GM21515 (cell line): Measurements from ENCODE around the gene ARHGEF1.

Experiments used
- ATAC-seq: cut with Tn5 transposase; IDR thresholded peaks from one replicate; pipeline ENCODE4 v1.9.1; 2021; ENCODE audit not compliant: unreplicated experiment

The ARHGEF1 gene, protein sequence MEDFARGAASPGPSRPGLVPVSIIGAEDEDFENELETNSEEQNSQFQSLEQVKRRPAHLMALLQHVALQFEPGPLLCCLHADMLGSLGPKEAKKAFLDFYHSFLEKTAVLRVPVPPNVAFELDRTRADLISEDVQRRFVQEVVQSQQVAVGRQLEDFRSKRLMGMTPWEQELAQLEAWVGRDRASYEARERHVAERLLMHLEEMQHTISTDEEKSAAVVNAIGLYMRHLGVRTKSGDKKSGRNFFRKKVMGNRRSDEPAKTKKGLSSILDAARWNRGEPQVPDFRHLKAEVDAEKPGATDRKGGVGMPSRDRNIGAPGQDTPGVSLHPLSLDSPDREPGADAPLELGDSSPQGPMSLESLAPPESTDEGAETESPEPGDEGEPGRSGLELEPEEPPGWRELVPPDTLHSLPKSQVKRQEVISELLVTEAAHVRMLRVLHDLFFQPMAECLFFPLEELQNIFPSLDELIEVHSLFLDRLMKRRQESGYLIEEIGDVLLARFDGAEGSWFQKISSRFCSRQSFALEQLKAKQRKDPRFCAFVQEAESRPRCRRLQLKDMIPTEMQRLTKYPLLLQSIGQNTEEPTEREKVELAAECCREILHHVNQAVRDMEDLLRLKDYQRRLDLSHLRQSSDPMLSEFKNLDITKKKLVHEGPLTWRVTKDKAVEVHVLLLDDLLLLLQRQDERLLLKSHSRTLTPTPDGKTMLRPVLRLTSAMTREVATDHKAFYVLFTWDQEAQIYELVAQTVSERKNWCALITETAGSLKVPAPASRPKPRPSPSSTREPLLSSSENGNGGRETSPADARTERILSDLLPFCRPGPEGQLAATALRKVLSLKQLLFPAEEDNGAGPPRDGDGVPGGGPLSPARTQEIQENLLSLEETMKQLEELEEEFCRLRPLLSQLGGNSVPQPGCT

DNA sequence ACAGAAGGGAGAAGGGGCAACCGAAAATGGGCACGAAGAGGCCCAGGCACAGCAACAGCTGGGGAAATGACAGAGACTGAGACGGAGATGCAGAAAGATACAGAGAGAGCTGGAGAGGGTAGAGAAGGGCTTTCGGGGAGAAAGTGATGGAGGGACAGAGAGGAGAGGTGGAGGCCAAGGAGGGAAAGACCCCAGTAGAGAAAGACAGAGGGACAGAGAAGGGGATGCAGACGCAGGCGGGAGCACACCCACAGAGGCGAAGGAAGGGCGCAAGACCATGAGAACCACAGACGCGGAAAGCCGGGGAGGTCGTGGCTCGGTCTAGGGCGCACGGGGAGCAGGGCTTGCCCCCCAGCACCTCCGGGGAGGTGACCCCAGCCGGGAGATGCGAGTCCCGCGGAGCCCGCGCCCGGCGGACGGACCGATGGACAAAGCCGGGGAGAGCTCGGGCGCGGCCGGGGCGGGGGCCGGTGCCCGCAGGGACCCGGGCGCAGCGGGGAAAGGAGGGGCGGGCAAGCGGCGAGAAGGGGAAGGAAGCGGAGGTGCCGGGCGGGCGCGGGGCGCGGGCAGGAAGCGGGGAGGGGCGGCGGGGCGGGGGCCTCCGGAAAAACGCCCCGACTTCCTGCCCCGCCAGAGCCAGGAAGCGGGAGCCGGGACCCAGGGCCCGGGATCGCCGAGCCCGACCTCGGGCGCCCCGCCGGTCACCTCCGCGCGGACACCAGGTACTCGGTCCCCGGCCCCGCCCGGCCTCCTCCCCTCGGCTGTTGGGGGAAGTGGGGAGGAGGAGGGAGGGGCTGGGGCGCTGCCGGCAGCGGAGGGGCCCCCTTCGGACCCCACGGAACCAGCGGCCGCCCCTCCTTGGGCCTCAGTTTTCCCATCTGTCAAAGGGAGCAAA, at the start of gene ARHGEF1:
TSS of gene ARHGEF1 (plus strand) at position 617 of the 895 bp plus-strand sequence. CDS start 4,899 bp downstream, outside the sequence.
- no peak for ATAC-seq

DNA sequence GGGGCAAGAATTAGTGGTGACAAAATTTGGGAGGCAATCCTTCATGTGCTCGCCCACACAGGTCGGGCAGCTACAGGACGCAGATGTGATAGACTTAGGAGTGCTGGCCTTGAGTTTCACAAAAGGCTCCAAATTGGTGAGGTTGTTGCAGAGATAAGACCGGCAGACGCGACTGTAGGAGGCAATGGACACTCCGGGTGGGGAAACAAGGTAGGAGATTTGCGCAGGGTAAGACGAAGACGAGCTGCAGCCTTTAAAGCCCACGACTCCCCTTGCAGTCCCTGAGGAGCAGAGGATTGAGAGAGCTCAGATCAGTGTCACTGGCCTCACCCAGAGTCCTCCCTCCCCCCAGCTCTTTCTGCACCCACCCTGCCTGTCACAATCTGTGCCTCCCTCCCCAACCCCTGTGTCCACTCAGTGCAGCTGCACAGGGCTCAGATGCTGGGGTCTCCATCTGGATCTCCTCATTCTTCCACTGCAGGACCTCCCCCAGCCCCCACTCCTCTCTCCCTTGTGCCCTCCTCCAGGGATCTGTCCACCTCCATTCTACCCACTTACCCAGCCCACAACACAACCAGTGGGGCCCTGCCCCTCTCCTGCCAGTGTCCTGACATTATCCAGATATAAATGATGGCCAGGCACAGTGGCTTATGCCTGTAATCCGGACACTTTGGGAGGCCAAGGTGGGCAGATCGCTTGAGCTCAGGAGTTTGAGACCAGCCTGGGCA, 44.8 kb upstream of the ARHGEF1 start:
- no peak for ATAC-seq

DNA sequence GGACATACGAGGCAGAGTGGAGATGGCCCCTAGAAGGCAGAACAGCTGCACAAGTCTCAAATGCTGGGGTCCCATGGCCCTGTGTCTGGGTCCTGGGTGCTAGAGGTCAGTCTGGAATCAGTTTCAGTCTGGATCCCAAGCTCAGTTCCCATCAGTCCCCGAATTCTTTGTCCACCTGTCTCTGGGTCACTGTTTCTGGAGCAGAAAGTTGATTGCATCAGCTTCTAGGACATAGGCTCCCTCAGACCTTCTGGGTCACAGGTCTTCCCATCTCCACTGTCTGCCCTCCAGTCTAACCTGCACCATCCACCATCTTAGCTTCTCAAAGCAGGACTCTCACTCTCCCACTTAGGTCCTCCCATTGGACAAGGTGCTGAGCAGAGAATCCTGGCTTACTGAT, 43.8 kb upstream of the ARHGEF1 start:
- ATAC-seq, result no peak

DNA sequence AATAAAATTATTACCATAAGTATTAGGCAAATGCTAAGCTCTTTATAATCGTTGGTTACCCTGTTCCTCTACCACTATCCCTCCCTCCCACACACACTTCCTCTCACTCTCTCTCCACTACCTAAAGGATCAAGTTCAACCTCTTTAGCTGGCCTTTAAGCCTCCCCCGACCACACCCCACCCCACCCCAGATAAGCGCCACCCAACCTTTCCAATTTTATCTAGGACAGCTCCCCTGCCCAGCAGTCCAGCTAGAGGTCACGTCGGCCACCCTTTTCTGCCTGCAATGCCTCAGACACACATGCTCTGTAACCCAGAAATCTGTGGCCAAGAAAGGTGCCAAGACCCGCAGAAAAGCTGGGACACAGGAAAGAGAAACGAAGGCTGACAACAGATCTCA, 39.6 kb upstream of the ARHGEF1 start:
- no peak for ATAC-seq

DNA sequence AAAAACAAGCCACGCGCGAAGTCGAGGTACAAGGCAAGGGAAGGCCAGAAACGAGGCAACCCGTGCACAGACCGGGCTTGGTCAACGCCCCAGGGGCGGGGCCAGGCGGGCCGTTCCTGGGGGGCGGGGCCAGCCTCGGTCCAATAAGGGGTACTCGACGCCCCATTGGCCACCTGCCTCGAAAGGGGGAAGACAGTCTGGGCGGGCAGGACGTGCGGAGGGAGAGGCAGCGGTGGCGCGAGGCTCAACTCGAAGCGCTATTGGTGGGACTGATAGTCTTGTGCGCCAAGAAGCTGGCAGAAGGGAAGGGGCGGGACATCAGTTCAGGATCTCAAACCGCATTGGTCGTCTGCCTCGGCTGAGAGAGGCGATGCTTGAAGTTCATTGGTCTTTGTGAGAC, 38.4 kb upstream of the ARHGEF1 start, which contains the start of gene LYPD4:
TSS of gene LYPD4 (minus strand) at position 83 of the 400 bp plus-strand sequence. CDS start 5,398 bp downstream, outside the sequence.
- no peak for ATAC-seq

DNA sequence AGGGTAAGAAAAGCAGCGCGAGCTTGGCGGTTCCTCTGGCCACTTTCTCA, 38.2 kb upstream of the ARHGEF1 start, which contains the start of gene DMRTC2:
TSS of gene DMRTC2 (plus strand) at position 42 of the 50 bp plus-strand sequence. CDS start 2,387 bp downstream, outside the sequence.
- ATAC-seq, result no peak

DNA sequence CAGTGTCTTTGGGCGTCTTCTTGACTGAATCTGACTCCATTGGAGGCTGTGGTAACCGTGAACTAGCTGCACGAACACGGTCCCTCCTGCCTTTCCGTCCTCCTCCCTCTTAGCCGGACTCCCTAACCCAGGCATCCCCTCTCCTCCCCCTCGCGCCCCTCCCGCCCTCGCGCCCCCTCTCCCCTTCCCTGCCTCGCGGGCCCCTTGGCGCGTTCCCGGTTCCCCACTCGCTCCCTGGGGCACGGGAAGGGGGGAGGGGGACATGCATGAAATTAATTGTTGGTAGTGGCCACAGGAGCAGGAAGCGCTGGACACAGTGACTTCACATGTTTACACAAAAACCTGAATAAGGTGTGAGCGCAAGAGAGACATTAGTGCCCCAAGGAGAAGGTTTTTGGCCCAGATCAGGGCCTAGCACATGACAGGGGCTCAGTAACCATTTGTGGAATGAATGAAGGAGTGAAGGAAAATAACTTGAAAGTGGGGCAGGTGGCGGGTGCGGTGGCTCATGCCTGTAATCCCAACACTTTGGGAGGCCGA, 37.9 kb upstream of the ARHGEF1 start:
- ATAC-seq, result no peak

DNA sequence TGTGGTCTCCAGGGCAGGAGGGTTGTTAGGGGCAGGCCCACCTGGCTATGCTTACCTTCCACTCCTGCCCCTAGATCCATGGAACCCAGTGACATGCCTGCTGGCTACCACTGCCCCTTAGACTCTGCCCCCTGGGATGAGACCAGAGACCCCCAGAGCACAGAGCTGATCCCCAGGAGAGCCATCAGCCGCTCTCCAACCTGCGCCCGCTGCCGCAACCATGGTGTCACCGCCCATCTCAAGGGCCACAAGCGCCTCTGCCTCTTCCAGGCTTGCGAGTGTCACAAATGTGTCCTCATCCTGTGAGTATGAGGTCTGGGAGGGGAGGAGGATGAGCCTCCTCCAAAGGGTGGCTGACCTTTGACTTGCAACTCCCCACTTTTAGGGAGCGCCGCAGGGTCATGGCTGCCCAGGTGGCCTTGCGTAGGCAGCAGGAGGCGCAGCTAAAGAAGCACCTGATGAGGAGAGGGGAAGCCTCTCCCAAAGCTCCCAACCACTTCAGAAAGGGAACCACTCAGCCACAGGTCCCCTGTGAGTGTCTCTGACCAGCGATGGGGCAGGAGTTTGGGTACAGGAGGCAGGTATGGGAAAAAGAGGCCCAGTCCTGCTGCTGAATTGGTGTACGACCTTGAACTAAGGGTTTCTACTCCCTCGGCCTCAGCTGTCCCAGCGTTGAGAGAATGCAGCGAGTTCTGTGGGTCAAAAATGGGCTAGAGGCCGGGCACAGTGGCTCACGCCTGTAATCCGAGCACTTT, 35.5 kb upstream of the ARHGEF1 start:
- no peak for ATAC-seq

DNA sequence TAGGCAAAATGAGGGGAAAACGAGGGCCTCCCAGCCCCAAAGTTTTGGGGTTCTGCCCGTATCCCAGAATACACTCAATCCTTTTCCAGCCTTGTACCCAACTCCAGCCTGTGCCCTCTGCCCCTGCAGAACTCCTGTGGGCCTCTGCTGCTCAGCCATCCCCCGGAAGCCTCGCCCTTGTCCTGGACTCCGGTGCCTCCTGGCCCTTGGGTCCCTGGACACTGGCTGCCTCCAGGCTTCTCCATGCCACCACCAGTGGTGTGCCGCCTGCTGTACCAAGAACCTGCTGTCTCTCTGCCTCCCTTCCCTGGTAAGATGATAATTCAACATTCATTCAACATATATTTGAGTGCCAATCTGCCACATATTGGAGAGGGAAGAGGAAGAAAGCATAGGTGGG, 34.3 kb upstream of the ARHGEF1 start:
- ATAC-seq, result no peak

DNA sequence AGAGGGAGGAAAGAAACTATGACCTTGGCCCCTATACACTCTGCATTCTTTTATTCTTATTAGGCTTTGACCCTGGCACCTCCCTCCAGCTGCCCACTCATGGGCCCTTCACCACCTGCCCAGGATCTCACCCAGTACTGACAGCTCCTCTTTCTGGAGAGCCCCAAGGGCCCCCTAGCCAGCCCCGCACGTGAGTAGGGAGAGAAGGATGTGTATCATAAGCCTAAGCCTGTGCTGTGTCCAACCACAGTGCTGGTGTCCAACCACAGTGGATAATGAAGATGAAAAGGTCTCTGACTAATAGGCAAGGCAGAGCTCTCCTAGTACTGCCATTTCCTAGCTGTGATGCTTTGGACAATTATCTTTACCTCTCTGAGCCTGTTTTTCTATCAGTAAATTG, 33.9 kb upstream of the ARHGEF1 start:
- ATAC-seq, result no peak

DNA sequence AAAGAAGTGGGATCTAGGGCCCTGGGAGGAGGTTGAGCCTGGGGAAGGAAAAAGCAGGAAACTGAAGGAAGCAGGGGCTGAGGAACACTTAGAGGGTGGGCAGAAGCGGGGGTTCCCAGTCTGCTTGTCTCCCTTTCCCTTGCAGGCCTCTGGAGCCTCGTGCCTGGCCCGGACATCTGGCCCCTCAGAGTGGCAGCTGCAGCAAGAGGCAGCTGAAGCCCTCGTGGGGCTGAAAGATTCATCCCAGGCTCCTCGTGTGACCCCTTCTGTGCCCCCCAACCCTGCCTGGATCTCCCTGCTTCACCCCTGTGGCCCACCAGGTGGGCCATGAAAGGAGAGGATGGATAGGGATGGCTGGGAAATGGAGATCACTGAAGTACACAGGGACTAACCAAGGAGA, 32.6 kb upstream of the ARHGEF1 start:
- no peak for ATAC-seq

DNA sequence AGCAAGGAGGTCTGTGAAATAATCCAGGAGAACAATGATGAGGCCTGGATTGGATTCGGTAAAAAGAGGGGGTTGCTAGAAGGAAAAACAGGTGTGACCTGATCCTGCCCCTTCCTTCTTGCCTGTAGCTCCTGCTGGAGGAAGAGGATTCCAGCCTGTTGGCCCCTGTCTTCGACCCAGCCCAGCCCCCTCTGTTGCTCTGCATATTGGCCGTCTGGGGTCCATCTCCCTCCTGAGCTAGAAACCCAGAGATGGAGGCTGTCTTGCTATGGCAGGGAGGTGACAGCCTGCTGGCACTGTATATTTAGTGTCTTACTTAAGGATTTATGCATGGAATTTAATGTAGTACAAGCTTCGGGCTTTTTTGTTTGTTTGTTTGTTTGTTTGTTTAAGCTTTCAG, 31.5 kb upstream of the ARHGEF1 start:
- no peak for ATAC-seq

DNA sequence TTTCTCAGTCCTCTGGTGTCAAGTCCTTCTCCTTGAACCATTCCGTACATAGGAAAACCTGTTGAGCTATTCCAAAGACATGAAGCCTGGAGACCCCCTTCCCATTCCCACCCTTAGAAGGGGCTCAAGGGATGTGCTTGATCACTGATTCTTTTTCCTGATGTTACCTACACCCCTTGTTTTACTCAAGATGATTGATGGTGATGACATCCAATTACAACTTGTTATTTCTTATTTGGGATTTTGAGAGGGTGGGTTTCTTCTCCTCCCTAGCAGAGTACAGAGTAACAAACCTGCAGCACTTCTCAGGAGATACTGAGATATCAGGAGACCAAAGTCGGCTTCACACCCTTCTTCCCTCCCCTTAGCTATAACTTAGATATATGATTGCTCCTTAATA, 29.6 kb upstream of the ARHGEF1 start:
- no peak for ATAC-seq

DNA sequence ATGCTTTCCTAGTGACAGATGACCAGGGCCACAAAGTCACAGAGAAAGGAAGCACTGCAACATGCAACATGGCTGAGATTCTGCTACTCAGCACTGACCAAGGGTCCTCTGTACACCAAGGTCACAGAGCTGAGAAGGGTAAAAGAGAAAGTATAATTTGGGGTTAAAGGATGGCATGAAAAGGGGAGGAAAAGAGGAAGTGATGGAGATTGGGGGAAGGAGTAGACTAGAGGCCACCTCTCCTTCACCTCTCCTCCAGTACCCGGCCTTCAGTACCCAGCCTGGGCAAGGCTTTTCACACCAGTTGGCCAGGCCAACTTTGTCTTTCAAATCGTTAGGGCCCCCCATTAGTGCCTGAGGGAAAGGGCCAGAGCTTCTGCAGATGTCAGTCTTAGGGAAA, 29.2 kb upstream of the ARHGEF1 start:
- no peak for ATAC-seq

DNA sequence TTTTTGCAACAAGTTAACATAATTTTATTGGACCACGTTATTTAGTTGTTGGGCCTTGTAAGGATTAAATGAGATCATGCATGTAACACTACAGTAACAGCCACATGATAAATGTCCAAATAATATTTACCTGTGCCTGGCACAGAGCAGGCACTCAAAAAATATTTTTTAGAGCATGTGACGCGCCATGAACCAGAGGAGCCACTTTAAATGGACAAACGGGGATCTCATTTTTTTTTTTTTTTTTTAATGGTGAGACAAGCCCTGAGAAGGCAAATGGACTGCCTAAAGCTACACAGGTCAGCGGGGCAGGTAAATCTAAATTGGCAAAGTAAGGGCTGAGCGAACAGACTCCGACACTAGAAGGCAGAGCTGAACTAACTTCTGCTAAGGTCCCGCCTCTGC, 23.8 kb upstream of the ARHGEF1 start:
- no peak for ATAC-seq

DNA sequence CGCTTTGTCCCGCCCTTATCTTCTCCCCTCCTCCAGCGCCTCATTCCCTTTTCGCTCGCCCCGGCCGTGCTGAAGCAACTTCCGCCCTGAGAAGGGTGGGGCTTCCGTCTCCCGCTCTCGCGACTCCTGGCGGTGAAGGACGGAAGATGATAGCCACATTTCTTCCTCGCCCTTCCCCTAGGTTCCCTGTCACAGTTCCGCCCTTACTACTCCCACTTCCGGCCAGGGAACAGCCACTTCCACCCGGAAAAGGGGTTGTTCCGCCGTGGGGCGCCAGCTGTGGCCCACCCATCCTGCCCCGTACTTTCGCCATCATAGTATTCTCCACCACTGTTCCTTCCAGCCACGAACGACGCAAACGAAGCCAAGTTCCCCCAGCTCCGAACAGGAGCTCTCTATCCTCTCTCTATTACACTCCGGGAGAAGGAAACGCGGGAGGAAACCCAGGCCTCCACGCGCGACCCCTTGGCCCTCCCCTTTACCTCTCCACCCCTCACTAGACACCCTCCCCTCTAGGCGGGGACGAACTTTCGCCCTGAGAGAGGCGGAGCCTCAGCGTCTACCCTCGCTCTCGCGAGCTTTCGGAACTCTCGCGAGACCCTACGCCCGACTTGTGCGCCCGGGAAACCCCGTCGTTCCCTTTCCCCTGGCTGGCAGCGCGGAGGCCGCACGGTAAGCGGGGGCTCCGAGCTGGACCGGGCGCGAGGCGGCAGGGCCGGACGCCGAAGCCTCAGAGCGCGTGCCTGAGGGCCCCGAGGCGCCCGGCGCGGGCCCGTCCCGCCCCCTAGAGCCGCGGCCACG, 23.2 kb upstream of the ARHGEF1 start, which contains the start of gene RPS19:
TSS of gene RPS19 (plus strand) at position 638 of the 801 bp plus-strand sequence. CDS start 520 bp downstream, outside the sequence.
- ATAC-seq, result peak; percentile 74

DNA sequence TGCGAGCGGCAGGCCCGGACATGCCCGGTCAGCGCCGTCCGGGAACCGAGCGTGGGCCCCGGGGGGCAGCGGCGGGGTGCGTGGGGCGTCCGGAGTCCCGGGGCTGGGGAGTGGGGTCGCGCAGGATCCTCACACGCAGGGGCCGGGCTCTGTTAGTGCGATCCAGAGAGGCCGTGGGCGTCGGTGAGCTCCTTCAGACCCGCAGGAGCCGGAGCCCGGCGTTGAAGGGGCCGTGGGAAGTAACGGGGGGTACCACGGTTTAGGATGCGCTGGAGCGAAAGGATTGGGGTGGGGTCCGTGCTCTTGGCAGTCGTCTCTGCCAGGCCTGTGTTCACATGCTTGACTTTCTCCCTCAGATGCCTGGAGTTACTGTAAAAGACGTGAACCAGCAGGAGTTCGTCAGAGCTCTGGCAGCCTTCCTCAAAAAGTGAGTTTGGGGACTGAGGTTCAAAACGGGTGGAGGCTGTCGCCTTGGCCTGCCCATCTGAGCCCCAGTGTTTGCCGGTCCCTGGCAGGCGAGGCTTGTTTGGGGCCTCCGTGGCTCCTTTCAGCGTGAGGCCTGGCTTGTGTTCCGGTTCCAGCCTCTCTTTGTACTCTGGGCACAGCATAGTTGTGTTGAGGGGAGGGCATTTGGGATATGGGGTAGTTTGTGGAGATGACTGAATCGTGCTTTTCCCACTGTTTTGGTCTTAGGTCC, 22.4 kb upstream of the ARHGEF1 start:
- ATAC-seq, result no peak

DNA sequence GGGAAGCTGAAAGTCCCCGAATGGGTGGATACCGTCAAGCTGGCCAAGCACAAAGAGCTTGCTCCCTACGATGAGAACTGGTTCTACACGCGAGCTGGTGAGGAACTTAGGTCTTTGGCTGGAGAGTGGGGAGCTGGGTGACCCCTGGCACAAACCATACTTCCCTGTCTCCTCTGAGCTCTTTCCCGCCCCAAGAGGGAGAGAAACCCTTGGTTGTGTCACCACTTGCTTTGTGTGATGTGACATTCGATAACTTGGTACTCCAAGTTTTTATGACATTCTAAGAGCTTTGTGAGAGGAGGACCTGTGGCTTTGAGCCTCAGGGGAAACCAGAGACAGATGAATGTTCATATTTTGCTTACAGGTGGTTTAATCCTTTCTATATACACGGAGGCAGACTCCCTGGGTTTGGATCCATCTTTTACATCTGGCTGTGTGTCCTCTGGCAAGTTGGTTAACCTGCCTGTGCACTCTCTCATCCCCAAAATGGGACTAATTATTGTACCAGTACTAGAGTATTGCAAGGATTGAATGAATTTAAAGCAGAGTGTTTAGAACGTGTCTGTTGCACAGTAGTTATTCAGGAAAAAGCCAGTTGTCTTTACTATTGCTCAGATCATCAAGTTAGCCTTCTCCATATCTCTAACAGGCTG, 21.7 kb upstream of the ARHGEF1 start:
- ATAC-seq, result no peak
